HG03039 (cell line): ENCODE results near the gene SLC38A10.
A peak's percentile ranks its signal among the peaks of the same experiment; 100 is the strongest.

Experiments
- ATAC-seq: cut with Tn5 transposase; IDR thresholded peaks from one replicate; pipeline ENCODE4 v1.9.1; 2021; ENCODE audit warnings: mild to moderate bottlenecking, moderate library complexity; ENCODE audit not compliant: unreplicated experiment

Gene SLC38A10

GRCh38 chr17:81244358-81245023 lies 50.6 kb downstream of the SLC38A10 start:
- ATAC-seq, result no peak

- no peak for ATAC-seq
Measured at GRCh38 chr17:81243333-81243664, 51.8 kb downstream of the SLC38A10 start.

- no peak for ATAC-seq
Measured at GRCh38 chr17:81242421-81243332, 52.4 kb downstream of the SLC38A10 start.

- ATAC-seq, result no peak
Measured at GRCh38 chr17:81241648-81242420, 53.3 kb downstream of the SLC38A10 start.

- ATAC-seq, result no peak
Measured at GRCh38 chr17:81241203-81241602, 53.9 kb downstream of the SLC38A10 start.

- no peak for ATAC-seq
Measured at GRCh38 chr17:81240761-81241160, 54.3 kb downstream of the SLC38A10 start.

- ATAC-seq, result no peak
Measured at GRCh38 chr17:81239714-81240555, 55.2 kb downstream of the SLC38A10 start.

- peak; percentile 88 for ATAC-seq
Measured at GRCh38 chr17:81238815-81239713, 56.0 kb downstream of the SLC38A10 start, which contains the start of the genes NDUFAF8 and TEPSIN. TSS of gene NDUFAF8 (plus strand) at chr17:81239318. CDS start at chr17:81239364, 46 bp downstream. TSS of gene TEPSIN (minus strand) at chr17:81239055. CDS start at chr17:81239033, 22 bp downstream.

- peak; percentile 1 for ATAC-seq
Measured at GRCh38 chr17:81238490-81238814, 56.7 kb downstream of the SLC38A10 start.

- no peak for ATAC-seq
Measured at GRCh38 chr17:81237591-81238489, 57.3 kb downstream of the SLC38A10 start.

- ATAC-seq, result no peak
Measured at GRCh38 chr17:81236784-81237183, 58.3 kb downstream of the SLC38A10 start.

GRCh38 chr17:81235822-81236740 lies 59.0 kb downstream of the SLC38A10 start:
- ATAC-seq, result no peak

GRCh38 chr17:81234940-81235821 lies 59.9 kb downstream of the SLC38A10 start:
- no peak for ATAC-seq

GRCh38 chr17:81234506-81234855 lies 60.6 kb downstream of the SLC38A10 start:
- ATAC-seq, result no peak

GRCh38 chr17:81233811-81234505 lies 61.1 kb downstream of the SLC38A10 start:
- ATAC-seq, result no peak

- no peak for ATAC-seq
Measured at GRCh38 chr17:81233316-81233715, 61.8 kb downstream of the SLC38A10 start.
